SK-N-SH (cell line): Measurements from ENCODE around the gene SLAMF9. TPM values are rescaled to one million over a fixed set of nuclear protein-coding genes. Genes with fewer than 3 reads are reported as not detected.

ENCODE experiments used
- CTCF ChIA-PET: fragments of 300-600, 350-600 bp; formaldehyde crosslinking; extraction: SDS; loops from one replicate; lab custom pipeline; 2021; lab: Yijun Ruan, JAX
- POLR2A ChIA-PET: fragments of 350-600 bp; sonication (Branson Sonifier 250); formaldehyde crosslinking; extraction: SDS; loops from one replicate; lab custom pipeline; 2020; ENCODE audit warnings: antibody characterized with exemption, inconsistent platforms; lab: Yijun Ruan, JAX
- DNase-seq: peaks from one replicate; pipeline ENCODE4 v3.0.0; 2012
- H2AFZ ChIP-seq: fragments of 200-600 bp; sonication (generic); 2 replicates; pipeline ENCODE4 v1.8.1; 2016; ENCODE audit warnings: antibody characterized with exemption, mild to moderate bottlenecking, low read depth
- H3F3A ChIP-seq: fragments of 200-600 bp; sonication (generic); replicated peaks from 2 replicates; pipeline ENCODE3; 2016; ENCODE audit warnings: antibody characterized with exemption, mild to moderate bottlenecking; ENCODE audit not compliant: insufficient read depth
- H3K27ac ChIP-seq, 2 experiments: fragments of 200-500 bp in 1 of 2; fragments of 200-600 bp in 1 of 2; sonication (Bioruptor generic) in 1 of 2; sonication (generic), shearing (Covaris generic) in 1 of 2; 2 replicates each; pipeline versions ENCODE4 v1.5.1 to v1.6.1; 2014 to 2016; ENCODE audit warnings: low read depth in 2 of 2, inconsistent platforms in 1 of 2, low read length in 1 of 2, mild to moderate bottlenecking in 1 of 2, mixed read lengths in 1 of 2
- H3K27me3 ChIP-seq: fragments of 200-600 bp; sonication (generic), shearing (Covaris generic); 2 replicates; pipeline ENCODE4 v1.6.1; 2016; ENCODE audit warnings: mixed run types; ENCODE audit not compliant: insufficient read depth
- H3K36me3 ChIP-seq, 2 experiments: fragments of 200-500 bp in 1 of 2; fragments of 200-600 bp in 1 of 2; sonication (Bioruptor generic) in 1 of 2; sonication (generic) in 1 of 2; replicated peaks in 1 of 2; 2 replicates each; pipeline versions ENCODE3 to v1.5.1; 2014 to 2016; ENCODE audit warnings: low read length in 1 of 2, mild to moderate bottlenecking in 1 of 2; ENCODE audit not compliant: insufficient read depth in 2 of 2, control insufficient read depth in 1 of 2
- H3K4me1 ChIP-seq, 2 experiments: fragments of 200-500 bp in 1 of 2; fragments of 200-600 bp in 1 of 2; sonication (Bioruptor generic) in 1 of 2; sonication (generic), shearing (Covaris generic) in 1 of 2; 2 replicates each; pipeline versions ENCODE4 v1.5.1 to v1.6.1; 2014 to 2016; ENCODE audit warnings: low read depth in 1 of 2, low read length in 1 of 2, mixed run types in 1 of 2; ENCODE audit not compliant: insufficient read depth in 2 of 2, control insufficient read depth in 1 of 2
- H3K4me2 ChIP-seq: fragments of 200-600 bp; sonication (generic), shearing (Covaris generic); 2 replicates; pipeline ENCODE4 v1.6.1; 2017; ENCODE audit warnings: mixed run types
- H3K4me3 ChIP-seq, 2 experiments: fragments of 200-500 bp in 1 of 2; fragments of 200-600 bp in 1 of 2; sonication (Bioruptor generic) in 1 of 2; sonication (generic), shearing (Covaris generic) in 1 of 2; 2 replicates each; pipeline versions ENCODE4 v1.5.1 to v1.8.1; 2014 to 2016; ENCODE audit warnings: low read depth in 2 of 2, inconsistent platforms in 1 of 2, low read length in 1 of 2, mild to moderate bottlenecking in 1 of 2, mixed read lengths in 1 of 2, moderate library complexity in 1 of 2
- H3K79me2 ChIP-seq: fragments of 200-600 bp; sonication (generic); 2 replicates; pipeline ENCODE4 v1.8.1; 2017; ENCODE audit warnings: mild to moderate bottlenecking; ENCODE audit not compliant: insufficient read depth
- H3K9ac ChIP-seq: fragments of 200-600 bp; sonication (generic); 2 replicates; pipeline ENCODE4 v1.6.1; 2017; ENCODE audit warnings: mixed run types
- H3K9me2 ChIP-seq: fragments of 200-600 bp; sonication (generic); 2 replicates; pipeline ENCODE4 v1.6.1; 2017; ENCODE audit warnings: mixed run types
- H3K9me3 ChIP-seq: fragments of 200-600 bp; sonication (generic); 2 replicates; pipeline ENCODE4 v1.6.1; 2017; ENCODE audit warnings: mixed run types, mild to moderate bottlenecking, moderate library complexity
- H4K20me1 ChIP-seq: fragments of 200-600 bp; sonication (generic); 2 replicates; pipeline ENCODE4 v1.6.1; 2017; ENCODE audit warnings: mild to moderate bottlenecking, mixed run types; ENCODE audit not compliant: insufficient read depth
- CHD2 ChIP-seq: fragments of 150-350 bp; IDR thresholded peaks from 2 replicates; pipeline ENCODE4 v1.6.1; 2018; ENCODE audit warnings: low read length; ENCODE audit not compliant: partially characterized antibody
- CTCF ChIP-seq: fragments of 200-600 bp; sonication (generic); IDR thresholded peaks from 2 replicates; pipeline ENCODE4 v1.6.1; 2017; ENCODE audit warnings: antibody characterized with exemption, mild to moderate bottlenecking, moderate library complexity
- EP300 ChIP-seq, 2 experiments: IDR thresholded peaks; 2 replicates each; pipeline versions ENCODE4 v1.4.0 to v1.6.1; 2012; ENCODE audit warnings: borderline replicate concordance in 1 of 2, low read depth in 1 of 2, low read length in 1 of 2
- FOXJ3 ChIP-seq: sonication (generic); formaldehyde crosslinking; IDR thresholded peaks from 2 replicates; pipeline ENCODE4 v1.5.1; 2020; ENCODE audit warnings: mild to moderate bottlenecking, missing genetic modification reagents
- FOXM1 ChIP-seq: IDR thresholded peaks from 2 replicates; pipeline ENCODE4 v1.4.0; 2012; ENCODE audit warnings: low read depth, mild to moderate bottlenecking
- GABPA ChIP-seq: IDR thresholded peaks from 2 replicates; pipeline ENCODE4 v1.4.0; 2012; ENCODE audit warnings: low read depth, mild to moderate bottlenecking
- MEF2A ChIP-seq: IDR thresholded peaks from 2 replicates; pipeline ENCODE4 v1.4.0; 2012; ENCODE audit warnings: low read depth, borderline replicate concordance
- NRF1 ChIP-seq: IDR thresholded peaks from 2 replicates; pipeline ENCODE4 v1.6.1; 2012; ENCODE audit warnings: low read depth, mild to moderate bottlenecking, low read length
- POLR2AphosphoS5 ChIP-seq: IDR thresholded peaks from 2 replicates; pipeline ENCODE4 v1.6.1; 2012; ENCODE audit warnings: low read depth, low read length
- RCOR1 ChIP-seq: fragments of 150-350 bp; IDR thresholded peaks from 2 replicates; pipeline ENCODE4 v1.6.1; 2017; ENCODE audit warnings: antibody characterized with exemption, low read length
- RFX5 ChIP-seq: IDR thresholded peaks from 2 replicates; pipeline ENCODE4 v1.6.1; 2012; ENCODE audit warnings: mild to moderate bottlenecking, improper control_type of control experiment, low read length
- YY1 ChIP-seq: IDR thresholded peaks from 2 replicates; pipeline ENCODE4 v1.4.0; 2012; ENCODE audit warnings: low read depth, mild to moderate bottlenecking
- WGBS: methylation state at CpG from one replicate; pipeline ENCODE4 v1.1.6; 2017; ENCODE audit warnings: low lambda C conversion rate; 5-methylcytosine and 5-hydroxymethylcytosine counted together
- polyA plus RNA-seq, 3 experiments: library from polyadenylated mRNA; depleted of rRNA; stranded (reverse); fragments of >200 nt; gene quantifications; 2 replicates each; pipeline ENCODE4 v1.2.3, GENCODE V29; 2012
- TF ChIP-seq, protein P1 (sequence below): fragments of 150-350 bp; IDR thresholded peaks from 2 replicates; pipeline ENCODE4 v1.6.1; 2017; ENCODE audit warnings: antibody characterized with exemption, low read length, low read depth, borderline replicate concordance
- TF ChIP-seq, protein P2 (sequence below): IDR thresholded peaks from 2 replicates; pipeline ENCODE4 v1.4.0; 2012; ENCODE audit warnings: low read depth, borderline replicate concordance
- TF ChIP-seq, protein P3 (sequence below): IDR thresholded peaks from 2 replicates; pipeline ENCODE4 v1.6.1; 2012; ENCODE audit warnings: mild to moderate bottlenecking, low read depth, low read length, moderate library complexity

Gene SLAMF9
- polyA plus RNA-seq, 1 of the 3 experiments (the other 2 are of a cell fraction), result 0.12 TPM

DNA sequence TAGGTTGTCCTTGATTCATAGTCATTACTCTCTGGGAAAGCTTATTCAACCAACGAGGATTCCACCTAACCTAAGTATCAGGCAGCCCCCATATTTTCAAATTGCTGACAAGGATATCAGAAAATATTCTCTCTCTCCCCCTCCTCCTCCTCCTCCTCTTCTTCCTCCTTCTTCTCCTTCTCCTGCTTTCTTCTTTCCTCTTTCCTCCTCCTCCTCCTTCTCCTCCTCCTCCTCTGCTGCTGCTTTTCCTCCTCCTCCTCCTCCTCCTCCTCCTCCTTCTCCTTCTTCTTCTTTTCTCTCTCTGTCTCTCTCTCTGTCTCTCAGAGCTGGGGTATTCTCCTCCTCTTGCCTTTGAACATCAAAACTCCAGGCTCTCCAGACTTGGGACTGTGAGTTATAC lies 6.1 kb downstream of the SLAMF9 start:
- ChIA-PET POLR2A (no interaction called here), CTCF (interaction anchor here (1.4 to 6.3 kb wide), 3 partner anchors 12 to 131 kb away, joined by 3 to 101 read pairs (median 26); no protein-coding TSS in a partner anchor)
- WGBS, result 50% methylated on average over 1 of the region's 1 CpG
- no peak for DNase-seq
- Histone ChIP-seq H4K20me1 (no peaks in the 10 kb centered on the region), H2AFZ (no peak overlapping the region), H3K4me3 (no peak overlapping the region), H3K9me2 (no peaks in the 10 kb centered on the region), H3K27ac (no peak overlapping the region), H3K9me3 (no peaks in the 10 kb centered on the region), H3K9ac (no peak overlapping the region), H3K36me3 (no peaks in the 10 kb centered on the region), H3K27me3 (no peaks in the 10 kb centered on the region; the same call in 1 of the 2 replicates), H3K79me2 (no peaks in the 10 kb centered on the region), H3K4me2 (no peak overlapping the region), H3K4me1 (peaks cover 0 to 25% of the 10 kb centered on the region in 2 experiments; a peak in 1 of 4 replicates), H3F3A (no peaks in the 10 kb centered on the region)
- TF ChIP-seq MEF2A (no peak), YY1 (no peak), FOXJ3 (CRISPR knock-in tag) (no peak), FOXM1 (no peak), EP300 (IDR thresholded peaks at IDR 0.05; ENCODE audit: borderline replicate concordance in 1 of 2, low read depth in 1 of 2, low read length in 1 of 2) (no peak), GABPA (no peak), NRF1 (no peak), POLR2AphosphoS5 (no peak), CHD2 (no peak), RCOR1 (no peak), CTCF (no peak), RFX5 (no peak)
- TF ChIP-seq, protein P1, sequence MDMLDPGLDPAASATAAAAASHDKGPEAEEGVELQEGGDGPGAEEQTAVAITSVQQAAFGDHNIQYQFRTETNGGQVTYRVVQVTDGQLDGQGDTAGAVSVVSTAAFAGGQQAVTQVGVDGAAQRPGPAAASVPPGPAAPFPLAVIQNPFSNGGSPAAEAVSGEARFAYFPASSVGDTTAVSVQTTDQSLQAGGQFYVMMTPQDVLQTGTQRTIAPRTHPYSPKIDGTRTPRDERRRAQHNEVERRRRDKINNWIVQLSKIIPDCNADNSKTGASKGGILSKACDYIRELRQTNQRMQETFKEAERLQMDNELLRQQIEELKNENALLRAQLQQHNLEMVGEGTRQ, result no peak
- TF ChIP-seq, protein P2, sequence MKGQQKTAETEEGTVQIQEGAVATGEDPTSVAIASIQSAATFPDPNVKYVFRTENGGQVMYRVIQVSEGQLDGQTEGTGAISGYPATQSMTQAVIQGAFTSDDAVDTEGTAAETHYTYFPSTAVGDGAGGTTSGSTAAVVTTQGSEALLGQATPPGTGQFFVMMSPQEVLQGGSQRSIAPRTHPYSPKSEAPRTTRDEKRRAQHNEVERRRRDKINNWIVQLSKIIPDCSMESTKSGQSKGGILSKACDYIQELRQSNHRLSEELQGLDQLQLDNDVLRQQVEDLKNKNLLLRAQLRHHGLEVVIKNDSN, result no peak
- TF ChIP-seq, protein P3, sequence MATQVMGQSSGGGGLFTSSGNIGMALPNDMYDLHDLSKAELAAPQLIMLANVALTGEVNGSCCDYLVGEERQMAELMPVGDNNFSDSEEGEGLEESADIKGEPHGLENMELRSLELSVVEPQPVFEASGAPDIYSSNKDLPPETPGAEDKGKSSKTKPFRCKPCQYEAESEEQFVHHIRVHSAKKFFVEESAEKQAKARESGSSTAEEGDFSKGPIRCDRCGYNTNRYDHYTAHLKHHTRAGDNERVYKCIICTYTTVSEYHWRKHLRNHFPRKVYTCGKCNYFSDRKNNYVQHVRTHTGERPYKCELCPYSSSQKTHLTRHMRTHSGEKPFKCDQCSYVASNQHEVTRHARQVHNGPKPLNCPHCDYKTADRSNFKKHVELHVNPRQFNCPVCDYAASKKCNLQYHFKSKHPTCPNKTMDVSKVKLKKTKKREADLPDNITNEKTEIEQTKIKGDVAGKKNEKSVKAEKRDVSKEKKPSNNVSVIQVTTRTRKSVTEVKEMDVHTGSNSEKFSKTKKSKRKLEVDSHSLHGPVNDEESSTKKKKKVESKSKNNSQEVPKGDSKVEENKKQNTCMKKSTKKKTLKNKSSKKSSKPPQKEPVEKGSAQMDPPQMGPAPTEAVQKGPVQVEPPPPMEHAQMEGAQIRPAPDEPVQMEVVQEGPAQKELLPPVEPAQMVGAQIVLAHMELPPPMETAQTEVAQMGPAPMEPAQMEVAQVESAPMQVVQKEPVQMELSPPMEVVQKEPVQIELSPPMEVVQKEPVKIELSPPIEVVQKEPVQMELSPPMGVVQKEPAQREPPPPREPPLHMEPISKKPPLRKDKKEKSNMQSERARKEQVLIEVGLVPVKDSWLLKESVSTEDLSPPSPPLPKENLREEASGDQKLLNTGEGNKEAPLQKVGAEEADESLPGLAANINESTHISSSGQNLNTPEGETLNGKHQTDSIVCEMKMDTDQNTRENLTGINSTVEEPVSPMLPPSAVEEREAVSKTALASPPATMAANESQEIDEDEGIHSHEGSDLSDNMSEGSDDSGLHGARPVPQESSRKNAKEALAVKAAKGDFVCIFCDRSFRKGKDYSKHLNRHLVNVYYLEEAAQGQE, result no peak
